Fibroblast of lung (primary cell): Measurements from ENCODE around the gene ADGRB3. TPM values are rescaled to one million over a fixed set of nuclear protein-coding genes. Genes with fewer than 3 reads are reported as not detected.

Source experiments
- DNase-seq, 2 donors: peaks; one replicate each; pipeline versions ENCODE4 v3.0.0 to v3.0.0-alpha.2; 2010; ENCODE audit warnings: low read depth in 2 of 2
- H2AFZ ChIP-seq: 2 replicates; pipeline ENCODE4 v1.5.1; 2012; ENCODE audit warnings: low read length, control low read depth, inconsistent platforms
- H3K27ac ChIP-seq: 2 replicates; pipeline ENCODE4 v1.5.1; 2011; ENCODE audit warnings: low read length, control low read depth; ENCODE audit not compliant: insufficient read depth
- H3K27me3 ChIP-seq: 2 replicates; pipeline ENCODE4 v1.5.1; 2011; ENCODE audit warnings: mild to moderate bottlenecking, low read length; ENCODE audit not compliant: control insufficient read depth, insufficient read depth
- H3K36me3 ChIP-seq: 2 replicates; pipeline ENCODE4 v1.5.1; 2011; ENCODE audit warnings: low read length; ENCODE audit not compliant: control insufficient read depth, insufficient read depth
- H3K4me1 ChIP-seq: 2 replicates; pipeline ENCODE4 v1.5.1; 2011; ENCODE audit warnings: low read length; ENCODE audit not compliant: control insufficient read depth, insufficient read depth; ENCODE audit errors: extremely low read depth
- H3K4me2 ChIP-seq: 2 replicates; pipeline ENCODE4 v1.5.1; 2011; ENCODE audit warnings: low read length, control low read depth; ENCODE audit not compliant: insufficient read depth; ENCODE audit errors: extremely low read depth
- H3K4me3 ChIP-seq, 4 experiments: fragments of 200-600 bp in 1 of 4; sonication (generic) in 1 of 4; replicated peaks in 1 of 4; 2 replicates each; pipeline ENCODE4 v1.5.1; 2011 to 2016; ENCODE audit warnings: low read length in 4 of 4, low read depth in 3 of 4, mild to moderate bottlenecking in 3 of 4, control low read depth in 2 of 4, inconsistent platforms in 1 of 4, mixed read lengths in 1 of 4; ENCODE audit not compliant: insufficient read depth in 1 of 4; ENCODE audit errors: control extremely low read depth in 1 of 4
- H3K79me2 ChIP-seq: 2 replicates; pipeline ENCODE4 v1.5.1; 2012; ENCODE audit warnings: mild to moderate bottlenecking, low read length, inconsistent platforms; ENCODE audit not compliant: control insufficient read depth, insufficient read depth
- H3K9ac ChIP-seq: 2 replicates; pipeline ENCODE4 v1.5.1; 2011; ENCODE audit warnings: mild to moderate bottlenecking, low read length, control low read depth; ENCODE audit not compliant: insufficient read depth
- H3K9me3 ChIP-seq: 2 replicates; pipeline ENCODE4 v1.5.1; 2012; ENCODE audit warnings: low read depth, low read length; ENCODE audit not compliant: control insufficient read depth, insufficient read depth
- H4K20me1 ChIP-seq: 2 replicates; pipeline ENCODE4 v1.5.1; 2011; ENCODE audit warnings: low read length; ENCODE audit not compliant: control insufficient read depth, insufficient read depth; ENCODE audit errors: extremely low read depth
- CTCF ChIP-seq, 2 donors: IDR thresholded peaks in 1 of 2; conservative IDR thresholded peaks in 1 of 2; 1 replicate in 1 of 2; 2 replicates in 1 of 2; pipeline ENCODE4 v1.5.1; 2011 to 2012; ENCODE audit warnings: low read length in 2 of 2, control low read depth in 1 of 2, inconsistent platforms in 1 of 2, low read depth in 1 of 2, mild to moderate bottlenecking in 1 of 2
- EZH2 ChIP-seq: IDR thresholded peaks from 2 replicates; pipeline ENCODE4 v1.5.1; 2012; ENCODE audit warnings: low read length, control low read depth, mild to moderate bottlenecking; ENCODE audit errors: missing control alignments
- polyA plus RNA-seq, 2 donors: library from polyadenylated mRNA; depleted of rRNA in 1 of 2; stranded (reverse) in 1 of 2; unstranded in 1 of 2; fragments of >200 nt; gene quantifications; 2 replicates each; pipeline ENCODE4 v1.2.1, GENCODE V29; 2011 to 2012; ENCODE audit warnings: missing spikeins in 1 of 2
- total RNA-seq: library from RNA; depleted of rRNA; stranded (reverse); fragments of >200 nt; gene quantifications from 2 replicates; pipeline ENCODE4 v1.2.1, GENCODE V29; 2014

The ADGRB3 gene
- total and polyA plus RNA-seq, 2 donors (not counting 1 experiment from before 2014, with no cell fraction given), result 0.33 TPM; not detected in 1

GRCh38 chr6:68639211-68639610, 4.1 kb downstream of the ADGRB3 start:
- Histone ChIP-seq H3K36me3 (no peaks in the 10 kb centered on the region), H3K9ac (no peak overlapping the region), H2AFZ (no peak overlapping the region), H3K27ac (no peak overlapping the region), H3K79me2 (no peaks in the 10 kb centered on the region), H3K9me3 (no peaks in the 10 kb centered on the region), H3K27me3 (peaks cover 9% of the 10 kb centered on the region), H3K4me1 (no peaks in the 10 kb centered on the region), H3K4me2 (no peak overlapping the region), H3K4me3 (no peak overlapping the region), H4K20me1 (no peaks in the 10 kb centered on the region)
- TF ChIP-seq EZH2 (no peak), CTCF (conservative IDR thresholded peaks at IDR 0.05 in 1 of 2, IDR thresholded peaks at IDR 0.05 in 1 of 2; ENCODE audit: low read depth in 1 of 2, low read length in 2 of 2) (no peak)
- DNase-seq, result no peak

GRCh38 chr6:68639826-68640490, 4.9 kb downstream of the ADGRB3 start:
- no peak overlapping the region for H3K9ac ChIP-seq
- peak overlapping the region; percentile 20 for H2AFZ ChIP-seq
- no peaks in the 10 kb centered on the region for H3K9me3 ChIP-seq
- H3K4me2 ChIP-seq, result peak overlapping the region; percentile 48
- H3K4me3 ChIP-seq, result peak overlapping the region in 2 of 4 experiments; percentile 9 to 54
- DNase-seq, result peak in 1 of 2 donors; percentile 13
- TF ChIP-seq EZH2, result no peak
- no peak for TF ChIP-seq CTCF (conservative IDR thresholded peaks at IDR 0.05 in 1 of 2, IDR thresholded peaks at IDR 0.05 in 1 of 2; ENCODE audit: low read depth in 1 of 2, low read length in 2 of 2)
- peaks cover 9% of the 10 kb centered on the region for H3K27me3 ChIP-seq
- H3K4me1 ChIP-seq, result no peaks in the 10 kb centered on the region
- no peaks in the 10 kb centered on the region for H3K79me2 ChIP-seq
- H3K36me3 ChIP-seq, result no peaks in the 10 kb centered on the region
- H4K20me1 ChIP-seq, result no peaks in the 10 kb centered on the region
- H3K27ac ChIP-seq, result no peak overlapping the region

GRCh38 chr6:68640491-68640835, 5.4 kb downstream of the ADGRB3 start:
- Histone ChIP-seq H3K4me2 (peak overlapping the region; percentile 48), H2AFZ (peak overlapping the region; percentile 20), H3K4me1 (no peaks in the 10 kb centered on the region), H3K27ac (no peak overlapping the region), H3K79me2 (no peaks in the 10 kb centered on the region), H3K27me3 (peaks cover 7% of the 10 kb centered on the region), H3K36me3 (no peaks in the 10 kb centered on the region), H3K9ac (no peak overlapping the region), H4K20me1 (no peaks in the 10 kb centered on the region), H3K4me3 (peak overlapping the region in 1 of 4 experiments; percentile 54), H3K9me3 (no peaks in the 10 kb centered on the region)
- TF ChIP-seq EZH2, result no peak
- DNase-seq, result no peak
